K562 (cell line): ENCODE results near the gene DNAH8. TPM values are rescaled to one million over a fixed set of nuclear protein-coding genes. Genes with fewer than 3 reads are reported as not detected.

Source experiments
- ARHGAP35 ChIP-seq: fragments of 450-650 bp; IDR thresholded peaks from 2 replicates; pipeline ENCODE4 v1.6.1; 2018; ENCODE audit not compliant: partially characterized antibody
- COPS2 ChIP-seq: fragments of 450-650 bp; conservative IDR thresholded peaks from 2 replicates; pipeline ENCODE4 v1.6.1; 2016; ENCODE audit warnings: mild to moderate bottlenecking, moderate library complexity
- DDX20 ChIP-seq: fragments of 450-650 bp; IDR thresholded peaks from 2 replicates; pipeline ENCODE4 v1.6.1; 2016; ENCODE audit warnings: missing genetic modification characterization, low read depth, mild to moderate bottlenecking, missing compliant biosample characterization, moderate library complexity
- DMBX1 ChIP-seq: fragments of 250-450 bp; sonication (Bioruptor Pico); IDR thresholded peaks from 2 replicates; pipeline ENCODE4 v1.8.0; 2022; ENCODE audit warnings: inconsistent platforms, mild to moderate bottlenecking, moderate library complexity, borderline replicate concordance
- EHMT2 ChIP-seq: fragments of 450-650 bp; IDR thresholded peaks from 2 replicates; pipeline ENCODE4 v1.6.1; 2018; ENCODE audit warnings: antibody characterized with exemption
- FOXM1 ChIP-seq, 2 experiments: fragments of 450-650 bp in 1 of 2; sonication (generic) in 1 of 2; formaldehyde crosslinking in 1 of 2; IDR thresholded peaks; 2 replicates each; pipeline versions ENCODE4 v1.6.1 to v1.9.0; 2017 to 2022; ENCODE audit warnings: low read depth in 2 of 2, mild to moderate bottlenecking in 2 of 2, missing genetic modification reagents in 1 of 2, moderate library complexity in 1 of 2
- LEF1 ChIP-seq: fragments of 450-650 bp; IDR thresholded peaks from 2 replicates; pipeline ENCODE4 v1.6.1; 2016; ENCODE audit warnings: mild to moderate bottlenecking
- MBD2 ChIP-seq: sonication (generic); IDR thresholded peaks from 2 replicates; pipeline ENCODE4 v1.6.1; 2016; ENCODE audit warnings: low read depth, borderline replicate concordance
- MEF2A ChIP-seq: IDR thresholded peaks from 2 replicates; pipeline ENCODE4 v1.6.1; 2011; ENCODE audit warnings: low read depth, mild to moderate bottlenecking, low read length, moderate library complexity; ENCODE audit not compliant: control insufficient read depth
- TEAD1 ChIP-seq, 2 experiments: fragments of 450-650 bp in 1 of 2; sonication (generic) in 1 of 2; formaldehyde crosslinking; IDR thresholded peaks; 2 replicates each; pipeline versions ENCODE4 v1.4.0 to v1.8.0; 2020 to 2022; ENCODE audit warnings: mild to moderate bottlenecking in 2 of 2, missing genetic modification reagents in 1 of 2
- ZBTB1 ChIP-seq: sonication (generic); formaldehyde crosslinking; IDR thresholded peaks from 2 replicates; pipeline ENCODE4 v1.8.1; 2023; ENCODE audit warnings: missing genetic modification reagents, low read depth, mild to moderate bottlenecking, borderline replicate concordance
- ZNF263 ChIP-seq: sonication (generic); formaldehyde crosslinking; IDR thresholded peaks from 2 replicates; pipeline ENCODE4 v1.8.0; 2022; ENCODE audit warnings: mild to moderate bottlenecking, missing genetic modification reagents, borderline replicate concordance
- ZNF444 ChIP-seq: fragments of 250-450 bp; sonication (Bioruptor Pico); IDR thresholded peaks from 2 replicates; pipeline ENCODE4 v1.4.0; 2020; ENCODE audit warnings: mild to moderate bottlenecking, moderate library complexity
- polyA plus RNA-seq, 8 experiments: library from polyadenylated mRNA; depleted of rRNA in 4 of 8; stranded (reverse) in 5 of 8; unstranded in 3 of 8; fragments of >200 nt; fragmentation: Nextera tagmentation in 2 of 8; fragmentation: Illumina TruSeq in 1 of 8; extraction: Ambion mirVana in 2 of 8; extraction: Trizol in 1 of 8; gene quantifications; 2 replicates each; pipeline versions ENCODE4 v1.2.1 to v1.2.3, GENCODE V29; 2011 to 2014; ENCODE audit warnings: inconsistent platforms in 1 of 8, missing spikeins in 1 of 8
- total RNA-seq, 7 experiments: library from RNA; depleted of rRNA in 6 of 7; stranded (reverse); fragments of >200 nt in 6 of 7; fragmentation: Illumina TruSeq in 2 of 7; extraction: Trizol in 2 of 7; gene quantifications; 2 replicates each; pipeline versions ENCODE4 v1.2.1 to v1.2.3, GENCODE V29; 2011 to 2021; ENCODE audit warnings: low replicate concordance in 1 of 7
- TF ChIP-seq, protein P1 (sequence below): fragments of 200-600 bp; sonication (generic); IDR thresholded peaks from one replicate; pipeline ENCODE4 v1.6.1; 2012; ENCODE audit warnings: mild to moderate bottlenecking, low read depth, low read length, inconsistent platforms
- TF ChIP-seq, protein P2 (sequence below): fragments of 250-450 bp; sonication (Bioruptor Pico); IDR thresholded peaks from 2 replicates; pipeline ENCODE4 v1.5.0; 2020; ENCODE audit warnings: mild to moderate bottlenecking, borderline replicate concordance

DNAH8 gene
- total and polyA plus RNA-seq, 9 of the 15 experiments (the other 6 are each of a cell fraction or from before 2014, with no cell fraction given), result 1.2 to 4.2 (median 2.9) TPM

GRCh38 chr6:39037082-39037508 is 322.0 kb downstream of the DNAH8 start (continued):
- TF ChIP-seq, protein P1, sequence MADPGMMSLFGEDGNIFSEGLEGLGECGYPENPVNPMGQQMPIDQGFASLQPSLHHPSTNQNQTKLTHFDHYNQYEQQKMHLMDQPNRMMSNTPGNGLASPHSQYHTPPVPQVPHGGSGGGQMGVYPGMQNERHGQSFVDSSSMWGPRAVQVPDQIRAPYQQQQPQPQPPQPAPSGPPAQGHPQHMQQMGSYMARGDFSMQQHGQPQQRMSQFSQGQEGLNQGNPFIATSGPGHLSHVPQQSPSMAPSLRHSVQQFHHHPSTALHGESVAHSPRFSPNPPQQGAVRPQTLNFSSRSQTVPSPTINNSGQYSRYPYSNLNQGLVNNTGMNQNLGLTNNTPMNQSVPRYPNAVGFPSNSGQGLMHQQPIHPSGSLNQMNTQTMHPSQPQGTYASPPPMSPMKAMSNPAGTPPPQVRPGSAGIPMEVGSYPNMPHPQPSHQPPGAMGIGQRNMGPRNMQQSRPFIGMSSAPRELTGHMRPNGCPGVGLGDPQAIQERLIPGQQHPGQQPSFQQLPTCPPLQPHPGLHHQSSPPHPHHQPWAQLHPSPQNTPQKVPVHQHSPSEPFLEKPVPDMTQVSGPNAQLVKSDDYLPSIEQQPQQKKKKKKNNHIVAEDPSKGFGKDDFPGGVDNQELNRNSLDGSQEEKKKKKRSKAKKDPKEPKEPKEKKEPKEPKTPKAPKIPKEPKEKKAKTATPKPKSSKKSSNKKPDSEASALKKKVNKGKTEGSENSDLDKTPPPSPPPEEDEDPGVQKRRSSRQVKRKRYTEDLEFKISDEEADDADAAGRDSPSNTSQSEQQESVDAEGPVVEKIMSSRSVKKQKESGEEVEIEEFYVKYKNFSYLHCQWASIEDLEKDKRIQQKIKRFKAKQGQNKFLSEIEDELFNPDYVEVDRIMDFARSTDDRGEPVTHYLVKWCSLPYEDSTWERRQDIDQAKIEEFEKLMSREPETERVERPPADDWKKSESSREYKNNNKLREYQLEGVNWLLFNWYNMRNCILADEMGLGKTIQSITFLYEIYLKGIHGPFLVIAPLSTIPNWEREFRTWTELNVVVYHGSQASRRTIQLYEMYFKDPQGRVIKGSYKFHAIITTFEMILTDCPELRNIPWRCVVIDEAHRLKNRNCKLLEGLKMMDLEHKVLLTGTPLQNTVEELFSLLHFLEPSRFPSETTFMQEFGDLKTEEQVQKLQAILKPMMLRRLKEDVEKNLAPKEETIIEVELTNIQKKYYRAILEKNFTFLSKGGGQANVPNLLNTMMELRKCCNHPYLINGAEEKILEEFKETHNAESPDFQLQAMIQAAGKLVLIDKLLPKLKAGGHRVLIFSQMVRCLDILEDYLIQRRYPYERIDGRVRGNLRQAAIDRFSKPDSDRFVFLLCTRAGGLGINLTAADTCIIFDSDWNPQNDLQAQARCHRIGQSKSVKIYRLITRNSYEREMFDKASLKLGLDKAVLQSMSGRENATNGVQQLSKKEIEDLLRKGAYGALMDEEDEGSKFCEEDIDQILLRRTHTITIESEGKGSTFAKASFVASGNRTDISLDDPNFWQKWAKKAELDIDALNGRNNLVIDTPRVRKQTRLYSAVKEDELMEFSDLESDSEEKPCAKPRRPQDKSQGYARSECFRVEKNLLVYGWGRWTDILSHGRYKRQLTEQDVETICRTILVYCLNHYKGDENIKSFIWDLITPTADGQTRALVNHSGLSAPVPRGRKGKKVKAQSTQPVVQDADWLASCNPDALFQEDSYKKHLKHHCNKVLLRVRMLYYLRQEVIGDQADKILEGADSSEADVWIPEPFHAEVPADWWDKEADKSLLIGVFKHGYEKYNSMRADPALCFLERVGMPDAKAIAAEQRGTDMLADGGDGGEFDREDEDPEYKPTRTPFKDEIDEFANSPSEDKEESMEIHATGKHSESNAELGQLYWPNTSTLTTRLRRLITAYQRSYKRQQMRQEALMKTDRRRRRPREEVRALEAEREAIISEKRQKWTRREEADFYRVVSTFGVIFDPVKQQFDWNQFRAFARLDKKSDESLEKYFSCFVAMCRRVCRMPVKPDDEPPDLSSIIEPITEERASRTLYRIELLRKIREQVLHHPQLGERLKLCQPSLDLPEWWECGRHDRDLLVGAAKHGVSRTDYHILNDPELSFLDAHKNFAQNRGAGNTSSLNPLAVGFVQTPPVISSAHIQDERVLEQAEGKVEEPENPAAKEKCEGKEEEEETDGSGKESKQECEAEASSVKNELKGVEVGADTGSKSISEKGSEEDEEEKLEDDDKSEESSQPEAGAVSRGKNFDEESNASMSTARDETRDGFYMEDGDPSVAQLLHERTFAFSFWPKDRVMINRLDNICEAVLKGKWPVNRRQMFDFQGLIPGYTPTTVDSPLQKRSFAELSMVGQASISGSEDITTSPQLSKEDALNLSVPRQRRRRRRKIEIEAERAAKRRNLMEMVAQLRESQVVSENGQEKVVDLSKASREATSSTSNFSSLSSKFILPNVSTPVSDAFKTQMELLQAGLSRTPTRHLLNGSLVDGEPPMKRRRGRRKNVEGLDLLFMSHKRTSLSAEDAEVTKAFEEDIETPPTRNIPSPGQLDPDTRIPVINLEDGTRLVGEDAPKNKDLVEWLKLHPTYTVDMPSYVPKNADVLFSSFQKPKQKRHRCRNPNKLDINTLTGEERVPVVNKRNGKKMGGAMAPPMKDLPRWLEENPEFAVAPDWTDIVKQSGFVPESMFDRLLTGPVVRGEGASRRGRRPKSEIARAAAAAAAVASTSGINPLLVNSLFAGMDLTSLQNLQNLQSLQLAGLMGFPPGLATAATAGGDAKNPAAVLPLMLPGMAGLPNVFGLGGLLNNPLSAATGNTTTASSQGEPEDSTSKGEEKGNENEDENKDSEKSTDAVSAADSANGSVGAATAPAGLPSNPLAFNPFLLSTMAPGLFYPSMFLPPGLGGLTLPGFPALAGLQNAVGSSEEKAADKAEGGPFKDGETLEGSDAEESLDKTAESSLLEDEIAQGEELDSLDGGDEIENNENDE, result no peak
- TF ChIP-seq MEF2A, result no peak
- no peak for TF ChIP-seq COPS2
- TF ChIP-seq ZNF444 (CRISPR knock-in tag), result peak; percentile 87
- no peak for TF ChIP-seq LEF1
- no peak for TF ChIP-seq TEAD1 (CRISPR knock-in tag; IDR thresholded peaks at IDR 0.05)
- TF ChIP-seq ZNF263 (CRISPR knock-in tag), result no peak; the same call in 1 of the 2 replicates
- TF ChIP-seq MBD2, result peak; percentile 55; the same call in 1 of the 2 replicates
- TF ChIP-seq, protein P2, sequence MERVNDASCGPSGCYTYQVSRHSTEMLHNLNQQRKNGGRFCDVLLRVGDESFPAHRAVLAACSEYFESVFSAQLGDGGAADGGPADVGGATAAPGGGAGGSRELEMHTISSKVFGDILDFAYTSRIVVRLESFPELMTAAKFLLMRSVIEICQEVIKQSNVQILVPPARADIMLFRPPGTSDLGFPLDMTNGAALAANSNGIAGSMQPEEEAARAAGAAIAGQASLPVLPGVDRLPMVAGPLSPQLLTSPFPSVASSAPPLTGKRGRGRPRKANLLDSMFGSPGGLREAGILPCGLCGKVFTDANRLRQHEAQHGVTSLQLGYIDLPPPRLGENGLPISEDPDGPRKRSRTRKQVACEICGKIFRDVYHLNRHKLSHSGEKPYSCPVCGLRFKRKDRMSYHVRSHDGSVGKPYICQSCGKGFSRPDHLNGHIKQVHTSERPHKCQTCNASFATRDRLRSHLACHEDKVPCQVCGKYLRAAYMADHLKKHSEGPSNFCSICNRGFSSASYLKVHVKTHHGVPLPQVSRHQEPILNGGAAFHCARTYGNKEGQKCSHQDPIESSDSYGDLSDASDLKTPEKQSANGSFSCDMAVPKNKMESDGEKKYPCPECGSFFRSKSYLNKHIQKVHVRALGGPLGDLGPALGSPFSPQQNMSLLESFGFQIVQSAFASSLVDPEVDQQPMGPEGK, result no peak
- 0 out of 2 replicates have a peak, but pooled peaks have one; percentile 47 for TF ChIP-seq EHMT2
- no peak for TF ChIP-seq DDX20 (tag)
- no peak for TF ChIP-seq ZBTB1 (CRISPR knock-in tag)
- peak; percentile 79; the same call in 1 of the 2 replicates for TF ChIP-seq DMBX1
- no peak for TF ChIP-seq ARHGAP35
- TF ChIP-seq FOXM1 (IDR thresholded peaks at IDR 0.05; ENCODE audit: low read depth), result peak; percentile 43; the same call in 1 of the 2 replicates
- TF ChIP-seq FOXM1 (CRISPR knock-in tag; IDR thresholded peaks at IDR 0.05; ENCODE audit: low read depth), result no peak
